Epithelial cell of esophagus (primary cell): ENCODE measurements around the gene ALG14.

Experiments
- DNase-seq: peaks from one replicate; pipeline ENCODE4 v3.0.0; 2010; ENCODE audit warnings: low read depth
- H3K4me3 ChIP-seq: 2 replicates; pipeline ENCODE4 v1.5.1; 2011; ENCODE audit warnings: mild to moderate bottlenecking, low read length, control low read depth
- TF ChIP-seq, protein P1 (sequence below): IDR thresholded peaks from 2 replicates; pipeline ENCODE4 v1.5.1; 2011; ENCODE audit warnings: low read depth, mild to moderate bottlenecking, low read length, control low read depth, inconsistent platforms; ENCODE audit not compliant: insufficient read depth; ENCODE audit errors: missing control alignments

ALG14 gene

DNA sequence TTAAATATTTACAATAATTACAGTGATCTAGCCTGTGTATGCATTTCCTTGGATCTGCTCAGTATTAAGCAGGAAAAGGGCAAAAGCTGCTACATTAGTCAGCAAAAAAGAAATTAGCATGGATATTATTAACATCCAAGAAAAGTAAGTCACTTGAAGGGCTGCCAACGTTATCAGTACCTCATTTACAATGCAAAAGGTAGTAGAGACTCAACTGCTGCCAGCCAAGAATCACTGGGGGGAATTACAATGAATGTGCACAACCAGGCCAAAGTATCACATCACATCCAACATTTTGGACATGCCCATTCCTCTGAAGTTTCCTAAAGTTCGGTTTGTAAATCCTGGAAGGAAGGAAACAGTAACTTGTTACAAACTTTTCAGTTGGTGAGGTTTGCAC lies 147.7 kb downstream of the ALG14 start:
- TF ChIP-seq, protein P1, sequence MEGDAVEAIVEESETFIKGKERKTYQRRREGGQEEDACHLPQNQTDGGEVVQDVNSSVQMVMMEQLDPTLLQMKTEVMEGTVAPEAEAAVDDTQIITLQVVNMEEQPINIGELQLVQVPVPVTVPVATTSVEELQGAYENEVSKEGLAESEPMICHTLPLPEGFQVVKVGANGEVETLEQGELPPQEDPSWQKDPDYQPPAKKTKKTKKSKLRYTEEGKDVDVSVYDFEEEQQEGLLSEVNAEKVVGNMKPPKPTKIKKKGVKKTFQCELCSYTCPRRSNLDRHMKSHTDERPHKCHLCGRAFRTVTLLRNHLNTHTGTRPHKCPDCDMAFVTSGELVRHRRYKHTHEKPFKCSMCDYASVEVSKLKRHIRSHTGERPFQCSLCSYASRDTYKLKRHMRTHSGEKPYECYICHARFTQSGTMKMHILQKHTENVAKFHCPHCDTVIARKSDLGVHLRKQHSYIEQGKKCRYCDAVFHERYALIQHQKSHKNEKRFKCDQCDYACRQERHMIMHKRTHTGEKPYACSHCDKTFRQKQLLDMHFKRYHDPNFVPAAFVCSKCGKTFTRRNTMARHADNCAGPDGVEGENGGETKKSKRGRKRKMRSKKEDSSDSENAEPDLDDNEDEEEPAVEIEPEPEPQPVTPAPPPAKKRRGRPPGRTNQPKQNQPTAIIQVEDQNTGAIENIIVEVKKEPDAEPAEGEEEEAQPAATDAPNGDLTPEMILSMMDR = no peak
- DNase-seq = no peak
- peak overlapping the region; percentile 68 for H3K4me3 ChIP-seq
